GM18870 (cell line): ENCODE data around the gene BUD23.
"Not testable (repeated sequence)": the region's sequence is repeated elsewhere in the genome, so short reads cannot be mapped to it uniquely, and the experiment has no call there.

Experiments used
- ATAC-seq: cut with Tn5 transposase; IDR thresholded peaks from one replicate; pipeline ENCODE4 v1.9.1; 2021; ENCODE audit warnings: moderate library complexity; ENCODE audit not compliant: unreplicated experiment

The BUD23 gene

GRCh38 chr7:73668103-73668885, 15.1 kb upstream of the BUD23 start:
- ATAC-seq, result no peak

GRCh38 chr7:73668886-73669230, 14.5 kb upstream of the BUD23 start:
- no peak for ATAC-seq

DNA sequence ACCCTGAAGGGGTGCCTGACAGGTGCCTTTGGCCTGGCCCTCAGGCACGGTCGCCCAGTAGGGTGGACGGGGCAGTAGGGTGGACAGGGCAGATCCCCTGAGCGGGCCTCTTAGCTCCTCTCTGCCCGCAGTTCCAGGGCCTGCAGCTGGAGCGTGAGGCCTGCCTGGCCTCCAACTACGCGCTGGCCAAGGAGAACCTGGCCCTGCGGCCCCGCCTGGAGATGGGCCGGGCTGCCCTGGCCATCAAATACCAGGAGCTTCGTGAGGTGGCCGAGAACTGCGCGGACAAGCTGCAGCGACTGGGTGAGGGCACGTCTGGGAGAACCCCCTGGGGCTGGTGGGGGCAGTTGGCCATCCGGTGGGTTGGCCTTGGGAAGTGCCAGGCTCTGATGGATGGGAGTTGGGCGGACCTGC, 14.1 kb upstream of the BUD23 start:
- no peak for ATAC-seq

DNA sequence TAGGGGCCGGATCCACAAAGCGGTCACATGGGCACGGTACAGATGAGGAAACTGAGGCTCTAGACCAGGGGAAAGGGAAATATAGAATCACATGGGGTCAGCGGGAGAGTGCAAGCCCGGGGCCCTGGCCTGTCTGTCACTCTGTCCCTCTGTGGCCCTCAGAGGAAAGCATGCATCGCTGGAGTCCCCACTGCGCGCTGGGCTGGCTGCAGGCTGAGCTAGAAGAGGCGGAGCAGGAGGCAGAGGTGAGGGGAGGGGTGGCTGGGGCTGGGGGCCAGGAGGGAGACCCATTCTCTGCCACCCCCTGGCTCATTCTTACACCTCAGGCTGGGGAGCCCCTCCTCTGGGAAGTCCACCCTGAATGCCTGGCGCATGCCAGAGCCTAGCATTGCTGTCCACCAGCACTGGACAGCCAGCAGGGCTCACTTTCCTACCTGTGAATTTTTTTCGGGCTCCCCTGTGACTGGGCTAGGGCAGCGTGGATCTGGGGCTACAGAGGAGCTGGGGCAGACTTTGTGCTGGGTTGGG, 13.5 kb upstream of the BUD23 start:
- ATAC-seq, result no peak

DNA sequence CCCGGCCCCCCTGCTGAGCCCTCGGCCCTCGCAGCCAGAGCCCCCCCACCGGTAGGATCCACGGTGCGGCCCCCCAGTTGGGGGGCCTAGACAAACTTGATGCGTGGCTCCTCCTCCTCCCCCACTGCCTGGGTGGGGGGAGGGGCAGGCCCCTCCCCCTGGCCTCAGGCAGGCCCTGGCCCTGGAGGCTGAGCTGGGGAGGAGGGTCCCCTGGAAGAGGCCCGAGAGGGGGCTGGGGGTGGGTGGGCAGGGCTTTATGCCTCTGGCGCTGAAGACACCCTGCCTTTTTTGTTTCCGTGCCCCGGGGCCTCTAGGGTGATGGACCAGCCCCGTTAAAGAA, 12.1 kb upstream of the BUD23 start:
- ATAC-seq, result no peak

DNA sequence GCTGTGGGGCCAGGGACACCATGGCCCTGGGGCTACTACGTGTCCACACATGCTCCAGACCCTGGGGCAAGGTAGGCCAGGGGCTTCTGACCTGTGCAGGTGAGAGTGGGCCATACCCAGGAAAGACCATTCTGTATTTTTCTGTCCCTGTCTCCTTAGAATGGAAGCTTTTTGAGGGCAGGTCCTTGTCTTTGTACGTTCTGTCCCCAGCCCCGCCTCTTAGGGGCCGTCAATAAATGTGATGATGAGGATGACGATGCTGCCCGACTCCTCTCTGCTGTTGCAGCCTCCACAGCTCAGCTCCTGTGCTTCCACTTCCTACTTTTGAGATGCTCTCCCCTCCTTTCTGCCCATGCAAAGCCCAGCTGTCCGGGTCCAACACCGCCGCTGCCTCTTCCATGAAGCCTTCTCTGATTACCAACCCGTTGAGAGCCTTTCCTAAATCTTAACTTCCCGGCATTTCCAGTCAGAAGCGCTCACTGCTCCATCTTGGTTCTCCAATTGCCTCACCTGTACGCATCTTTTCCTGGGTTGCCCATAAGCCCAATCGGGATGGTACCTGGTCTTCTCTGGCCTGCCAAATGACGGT, 11.4 kb upstream of the BUD23 start:
- ATAC-seq, result no peak

DNA sequence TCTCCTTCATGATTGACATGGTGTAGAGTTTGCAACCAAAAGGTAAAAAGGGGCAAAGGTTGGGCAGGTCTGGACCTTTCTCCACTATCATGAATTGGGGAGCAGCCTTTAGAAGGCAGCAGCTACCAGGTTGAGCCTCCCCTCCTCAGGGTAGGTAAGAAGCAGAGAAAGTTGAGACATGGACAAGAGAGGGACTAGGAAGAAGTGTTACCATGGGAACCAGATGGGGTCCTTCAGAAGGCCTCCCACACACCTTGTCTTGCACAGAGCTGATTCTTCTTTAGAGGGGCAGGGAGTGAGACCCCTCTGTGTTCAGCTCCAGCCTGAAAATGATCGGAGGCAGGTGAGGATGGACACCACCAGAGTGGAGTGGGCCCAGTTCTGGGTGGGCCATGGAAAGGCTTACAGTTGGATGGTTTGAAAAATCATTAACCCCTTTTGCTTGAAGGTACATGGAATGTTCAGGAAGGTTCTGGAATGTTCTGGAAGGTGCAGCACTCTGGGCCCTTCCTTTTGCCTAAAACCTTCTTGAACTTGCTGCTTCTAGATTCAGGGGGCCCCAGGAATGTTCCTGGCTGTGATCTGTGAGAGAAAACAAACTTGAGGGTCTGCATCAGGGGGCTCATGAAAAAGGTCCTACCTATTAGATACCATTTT, 8.8 kb upstream of the BUD23 start:
- no peak for ATAC-seq

DNA sequence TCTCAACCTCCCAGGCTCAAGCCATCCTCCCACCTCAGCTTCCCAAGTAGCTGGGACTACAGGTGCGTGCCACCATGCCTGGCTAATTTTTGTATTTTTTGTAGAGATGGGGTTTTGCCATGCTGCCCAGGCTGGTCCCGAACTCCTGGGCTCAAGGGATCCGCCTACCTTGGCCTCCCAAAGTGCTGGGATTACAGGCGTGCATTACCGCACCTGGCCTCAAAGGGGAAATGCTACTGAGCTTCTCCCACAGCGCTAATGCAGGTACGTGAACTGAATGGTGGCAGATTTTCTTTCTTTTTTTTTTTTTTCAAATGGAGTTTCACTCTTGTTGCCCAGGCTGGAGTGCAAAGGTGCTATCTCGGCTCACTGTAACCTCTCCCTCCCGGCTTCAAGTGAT, 7.3 kb upstream of the BUD23 start:
- ATAC-seq, result not testable (repeated sequence)

- ATAC-seq, result no peak
These were observed 4.5 kb upstream of the BUD23 start for GRCh38 chr7:73678862-73679261.

DNA sequence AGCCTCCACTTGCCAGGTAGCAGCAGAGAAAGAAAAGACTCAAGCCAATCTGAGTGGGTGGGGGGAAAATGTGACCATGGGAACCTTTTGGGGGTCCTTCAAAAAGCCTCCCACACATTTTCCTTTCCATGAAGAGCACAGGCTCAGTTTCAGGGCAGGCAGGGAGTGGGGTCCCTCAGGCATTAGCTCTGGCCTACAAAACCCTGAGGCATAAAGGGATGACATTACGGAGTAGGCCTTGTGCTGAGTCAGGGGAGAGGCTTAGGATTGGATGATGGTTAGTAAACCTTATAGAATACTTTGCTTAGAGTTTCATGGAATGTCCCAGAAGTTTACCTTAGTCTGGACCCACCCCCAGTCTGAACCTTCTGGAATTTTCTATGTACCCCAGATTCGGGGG, 3.7 kb upstream of the BUD23 start:
- no peak for ATAC-seq

DNA sequence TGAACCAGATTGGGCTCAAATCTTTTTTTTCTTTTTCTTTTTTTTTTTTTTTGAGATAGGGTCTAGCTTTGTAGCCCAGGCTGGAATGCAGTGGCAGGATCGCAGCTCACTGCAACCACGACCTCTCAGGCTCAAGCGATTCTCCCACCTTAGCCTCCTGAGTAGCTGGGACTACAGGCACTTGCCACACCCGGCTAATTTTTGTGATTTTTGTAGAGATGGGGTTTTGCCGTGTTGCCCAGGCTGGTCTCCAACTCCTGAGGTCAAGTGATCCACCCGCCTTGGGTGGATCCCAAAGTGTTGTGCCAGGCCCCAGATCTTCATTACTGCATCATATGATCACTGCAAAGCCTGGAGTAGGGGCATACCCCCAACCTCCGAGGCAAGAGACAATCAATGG, 2.9 kb upstream of the BUD23 start:
- no peak for ATAC-seq

GRCh38 chr7:73681031-73681430, 2.4 kb upstream of the BUD23 start:
- ATAC-seq, result no peak

GRCh38 chr7:73682745-73683055, 697 bp upstream of the BUD23 start:
- no peak for ATAC-seq

DNA sequence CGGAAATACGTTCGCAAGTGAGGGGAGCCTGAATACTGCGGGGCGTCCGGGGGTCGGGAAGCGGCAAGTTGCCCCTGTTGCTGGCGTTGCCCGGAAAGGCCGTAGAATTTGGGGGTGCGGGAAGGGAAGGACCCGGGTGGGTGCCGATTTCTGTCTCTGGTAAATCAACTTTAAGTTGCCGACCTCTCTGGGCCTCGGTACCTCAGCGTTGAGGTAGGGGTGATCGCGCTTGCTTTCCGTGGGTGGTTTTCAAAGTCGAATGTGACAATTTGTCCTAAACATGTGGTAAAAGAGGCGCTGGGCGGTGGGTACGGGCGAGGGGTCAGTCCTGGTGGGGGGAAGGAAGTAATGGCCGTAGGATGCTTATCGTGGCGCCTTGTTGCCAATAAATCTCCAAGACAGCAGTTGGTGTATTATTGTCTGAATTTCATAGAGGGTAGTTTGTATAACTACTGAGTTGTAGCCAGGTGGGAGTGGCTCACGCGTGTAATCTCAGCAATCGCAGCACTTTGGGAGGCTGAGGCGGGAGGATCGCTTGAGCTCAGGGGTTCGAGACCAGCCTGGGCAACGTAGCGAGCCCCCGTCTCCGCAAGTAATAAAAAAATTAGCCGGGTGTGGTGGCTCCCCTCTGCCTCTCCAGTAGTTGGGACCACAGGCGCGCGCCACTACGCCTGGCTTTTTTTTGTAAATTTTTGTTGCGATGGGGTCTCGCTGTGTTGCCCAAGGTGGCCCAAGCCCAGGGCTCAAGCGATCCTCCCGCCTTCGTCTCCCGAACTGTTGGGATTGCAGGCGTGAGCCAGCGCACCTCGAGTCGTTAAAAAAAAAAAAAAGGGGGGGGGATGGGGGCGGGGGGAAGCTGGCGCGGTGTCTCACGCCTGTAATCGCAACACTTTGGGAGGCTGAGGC, 644 bp downstream of the BUD23 start:
- ATAC-seq, result peak; percentile 15

GRCh38 chr7:73685311-73685710, 1.9 kb downstream of the BUD23 start:
- ATAC-seq, result no peak

DNA sequence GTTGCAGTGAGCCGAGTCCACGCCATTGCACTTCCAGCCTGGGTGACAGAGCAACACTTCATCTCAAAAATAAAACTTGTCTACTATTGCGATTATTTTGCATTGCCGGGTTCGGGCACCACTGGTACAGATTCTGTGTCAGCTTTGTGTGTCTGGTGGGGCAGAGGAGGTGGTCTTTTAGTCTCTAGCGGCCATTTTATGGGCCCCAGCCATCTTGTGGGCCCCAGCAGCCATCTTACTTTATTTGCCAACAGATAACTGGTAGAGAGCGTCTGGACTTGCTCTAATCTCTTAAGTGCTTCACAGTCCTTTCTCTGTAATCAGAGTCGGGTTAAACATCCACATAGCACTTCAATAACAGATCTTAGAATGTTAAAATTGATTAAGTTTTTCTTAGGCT, 4.9 kb downstream of the BUD23 start:
- no peak for ATAC-seq

DNA sequence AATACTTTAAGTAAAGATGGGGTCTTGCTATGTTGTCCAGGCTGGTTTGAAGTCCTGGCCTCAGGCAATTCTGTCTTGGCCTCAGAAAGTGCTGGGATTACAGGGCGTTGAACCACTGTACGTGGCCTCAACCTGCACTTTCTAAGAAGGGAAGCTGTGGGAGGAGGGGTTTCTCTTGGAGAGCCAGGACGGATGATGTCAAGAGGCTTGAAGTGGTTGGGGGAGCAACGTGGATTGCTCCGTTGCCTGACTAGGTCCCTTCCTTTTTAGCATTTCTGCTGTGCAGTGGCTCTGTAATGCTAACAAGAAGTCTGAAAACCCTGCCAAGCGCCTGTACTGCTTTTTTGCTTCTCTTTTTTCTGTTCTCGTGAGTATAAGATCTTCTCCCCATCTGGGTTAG, 7.2 kb downstream of the BUD23 start:
- ATAC-seq, result no peak

- ATAC-seq, result no peak
These were observed 13.0 kb downstream of the BUD23 start for GRCh38 chr7:73696372-73696771.

DNA sequence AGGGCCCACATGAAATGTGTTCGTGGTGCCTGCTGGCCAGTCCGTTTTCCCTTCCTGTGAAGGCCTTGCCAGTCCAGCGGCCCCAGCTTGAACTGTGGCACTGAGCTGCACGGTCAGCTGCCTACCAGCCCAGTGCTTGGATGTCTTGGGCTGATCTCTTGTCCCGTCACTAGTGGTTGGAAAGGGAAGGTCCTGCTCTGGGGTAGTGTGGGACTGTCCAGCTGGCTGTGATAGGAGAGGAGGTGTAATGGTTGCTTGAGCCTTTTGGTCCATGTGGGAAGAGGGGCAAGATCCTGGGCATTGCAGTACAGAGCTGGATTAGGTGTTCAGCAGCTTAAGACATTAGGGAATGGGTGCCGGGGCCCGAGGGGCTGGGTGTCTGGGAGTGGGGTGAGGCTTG, 15.0 kb downstream of the BUD23 start:
- ATAC-seq, result no peak

- no peak for ATAC-seq
These were observed 16.1 kb downstream of the BUD23 start for GRCh38 chr7:73699370-73700068.

GRCh38 chr7:73700069-73700423, 16.6 kb downstream of the BUD23 start:
- ATAC-seq, result no peak
